WTC11 (cell line): ENCODE data around the gene MPC1. TPM values are rescaled to one million over a fixed set of nuclear protein-coding genes. Genes with fewer than 3 reads are reported as not detected.

Source experiments
- ATAC-seq: fragments of 200-7000 bp; cut with Tn5 transposase; 2 replicates; pipeline ENCODE4 v1.10.0; 2021; ENCODE audit warnings: mild to moderate bottlenecking, moderate library complexity
- CTCF ChIA-PET: fragments of 300-600 bp; sonication (Branson Sonifier 250); formaldehyde crosslinking; loops from one replicate; lab custom pipeline; 2021; ENCODE audit warnings: antibody characterized with exemption; lab: Charles Lee
- POLR2A ChIA-PET: fragments of 350-600 bp; sonication (Branson Sonifier 250); formaldehyde crosslinking; loops from one replicate; lab custom pipeline; 2021; ENCODE audit warnings: antibody characterized with exemption; lab: Charles Lee
- DNase-seq: peaks from one replicate; pipeline ENCODE4 v3.0.0; 2021; ENCODE audit warnings: low spot score
- H3K27ac Mint-ChIP-seq: 2 replicates; pipeline ENCODE4 v1.8.0; 2021; ENCODE audit warnings: mixed read lengths
- H3K27me3 Mint-ChIP-seq: 2 replicates; pipeline ENCODE4 v1.8.0; 2021; ENCODE audit warnings: low read depth, mild to moderate bottlenecking, moderate library complexity, mixed read lengths
- H3K36me3 Mint-ChIP-seq: 2 replicates; pipeline ENCODE4 v1.8.0; 2021; ENCODE audit warnings: mixed read lengths
- H3K4me1 Mint-ChIP-seq: 2 replicates; pipeline ENCODE4 v1.8.0; 2022; ENCODE audit warnings: mixed read lengths
- H3K4me3 Mint-ChIP-seq: 2 replicates; pipeline ENCODE4 v1.8.0; 2021; ENCODE audit warnings: mild to moderate bottlenecking, moderate library complexity, mixed read lengths
- H3K9me3 Mint-ChIP-seq: 2 replicates; pipeline ENCODE4 v1.8.0; 2021; ENCODE audit warnings: mixed read lengths
- CBFB ChIP-seq: sonication (generic); formaldehyde crosslinking; IDR thresholded peaks from 2 replicates; pipeline ENCODE4 v1.8.1; 2022; ENCODE audit warnings: mild to moderate bottlenecking, low read depth, missing genetic modification reagents
- CDX4 ChIP-seq: fragments of 250-450 bp; sonication (Bioruptor Pico); IDR thresholded peaks from 2 replicates; pipeline ENCODE4 v1.9.0; 2021; ENCODE audit warnings: moderate library complexity, mild to moderate bottlenecking, inconsistent platforms, borderline replicate concordance
- CREB1 ChIP-seq: sonication (generic); formaldehyde crosslinking; IDR thresholded peaks from 2 replicates; pipeline ENCODE4 v1.8.0; 2023; ENCODE audit warnings: mild to moderate bottlenecking, missing genetic modification reagents
- CTCF ChIP-seq: fragments of 200-600 bp; IDR thresholded peaks from 2 replicates; pipeline ENCODE4 v1.8.0; 2022; ENCODE audit warnings: antibody characterized with exemption
- ERG ChIP-seq: fragments of 250-450 bp; sonication (Bioruptor Pico); IDR thresholded peaks from 2 replicates; pipeline ENCODE4 v1.8.0; 2021; ENCODE audit warnings: mild to moderate bottlenecking
- ESRRA ChIP-seq: sonication (generic); formaldehyde crosslinking; IDR thresholded peaks from 2 replicates; pipeline ENCODE4 v1.8.1; 2022; ENCODE audit warnings: mild to moderate bottlenecking, missing genetic modification reagents, borderline replicate concordance
- FOXK1 ChIP-seq: sonication (generic); formaldehyde crosslinking; IDR thresholded peaks from 2 replicates; pipeline ENCODE4 v1.8.0; 2022; ENCODE audit warnings: mild to moderate bottlenecking, moderate library complexity, missing genetic modification reagents
- HMGA2 ChIP-seq: fragments of 250-450 bp; sonication (Bioruptor Pico); IDR thresholded peaks from 2 replicates; pipeline ENCODE4 v1.4.0; 2021; ENCODE audit warnings: mild to moderate bottlenecking, moderate library complexity
- IRF2 ChIP-seq: sonication (generic); formaldehyde crosslinking; IDR thresholded peaks from 2 replicates; pipeline ENCODE4 v1.8.0; 2022; ENCODE audit warnings: low read depth, missing genetic modification reagents, borderline replicate concordance
- JAZF1 ChIP-seq: fragments of 250-450 bp; sonication (Bioruptor Pico); IDR thresholded peaks from 2 replicates; pipeline ENCODE4 v1.9.0; 2021; ENCODE audit warnings: moderate library complexity, mild to moderate bottlenecking, inconsistent platforms
- MXD4 ChIP-seq: fragments of 250-450 bp; sonication (Bioruptor Pico); IDR thresholded peaks from 2 replicates; pipeline ENCODE4 v1.8.0; 2021; ENCODE audit warnings: mild to moderate bottlenecking, moderate library complexity, borderline replicate concordance
- RELA ChIP-seq: sonication (generic); formaldehyde crosslinking; IDR thresholded peaks from 2 replicates; pipeline ENCODE4 v1.8.1; 2022; ENCODE audit warnings: missing genetic modification reagents, mild to moderate bottlenecking, borderline replicate concordance
- SP1 ChIP-seq: sonication (generic); formaldehyde crosslinking; conservative IDR thresholded peaks from 2 replicates; pipeline ENCODE4 v1.8.1; 2022; ENCODE audit warnings: missing genetic modification reagents
- ZBTB21 ChIP-seq: sonication (generic); formaldehyde crosslinking; IDR thresholded peaks from 2 replicates; pipeline ENCODE4 v1.8.1; 2023; ENCODE audit warnings: mild to moderate bottlenecking, missing genetic modification reagents, borderline replicate concordance
- ZNF138 ChIP-seq: sonication (generic); formaldehyde crosslinking; conservative IDR thresholded peaks from 2 replicates; pipeline ENCODE4 v1.8.1; 2022; ENCODE audit warnings: mild to moderate bottlenecking, moderate library complexity, missing genetic modification reagents
- ZNF219 ChIP-seq: sonication (generic); formaldehyde crosslinking; IDR thresholded peaks from 2 replicates; pipeline ENCODE4 v1.8.0; 2023; ENCODE audit warnings: missing genetic modification reagents, mild to moderate bottlenecking, borderline replicate concordance
- ZNF263 ChIP-seq: sonication (generic); formaldehyde crosslinking; IDR thresholded peaks from 2 replicates; pipeline ENCODE4 v1.8.1; 2022; ENCODE audit warnings: low read depth, mild to moderate bottlenecking, moderate library complexity, missing genetic modification reagents
- ZNF317 ChIP-seq: sonication (generic); formaldehyde crosslinking; IDR thresholded peaks from 2 replicates; pipeline ENCODE4 v1.8.1; 2023; ENCODE audit warnings: low read depth, mild to moderate bottlenecking, moderate library complexity, missing genetic modification reagents, borderline replicate concordance
- total RNA-seq: library from RNA; stranded (reverse); gene quantifications from 3 replicates; pipeline ENCODE4 v1.2.3, GENCODE V29; 2021
- TF ChIP-seq, protein P1 (sequence below): sonication (generic); formaldehyde crosslinking; IDR thresholded peaks from 2 replicates; pipeline ENCODE4 v1.8.1; 2023; ENCODE audit warnings: mild to moderate bottlenecking, missing genetic modification reagents
- TF ChIP-seq, protein P2 (sequence below): fragments of 250-450 bp; sonication (Bioruptor Pico); IDR thresholded peaks from 2 replicates; pipeline ENCODE4 v2.1.2; 2022; ENCODE audit warnings: mild to moderate bottlenecking, moderate library complexity

The MPC1 gene
- total RNA-seq, 1 experiment from 2014 or later = 10.7 TPM

- CTCF ChIA-PET = interaction anchor here (1.2 kb wide), 1 partner anchor 33 kb away, joined by 3 read pairs; no protein-coding TSS in a partner anchor
- no peak overlapping the region for H3K4me3 Mint-ChIP-seq
- POLR2A ChIA-PET = no interaction called here
Observed at GRCh38 chr6:166423051-166423745, 40.5 kb upstream of the MPC1 start.

More at GRCh38 chr6:166423051-166423745, 40.5 kb upstream of the MPC1 start:
- TF ChIP-seq ESRRA (CRISPR knock-in tag) = no peak
- no peak for TF ChIP-seq ZNF263 (CRISPR knock-in tag)
- TF ChIP-seq CTCF = no peak
- TF ChIP-seq JAZF1 (CRISPR knock-in tag) = no peak
- TF ChIP-seq HMGA2 (CRISPR knock-in tag) = no peak
- no peak for TF ChIP-seq CBFB (CRISPR knock-in tag)
- TF ChIP-seq MXD4 = no peak
- TF ChIP-seq, protein P1, sequence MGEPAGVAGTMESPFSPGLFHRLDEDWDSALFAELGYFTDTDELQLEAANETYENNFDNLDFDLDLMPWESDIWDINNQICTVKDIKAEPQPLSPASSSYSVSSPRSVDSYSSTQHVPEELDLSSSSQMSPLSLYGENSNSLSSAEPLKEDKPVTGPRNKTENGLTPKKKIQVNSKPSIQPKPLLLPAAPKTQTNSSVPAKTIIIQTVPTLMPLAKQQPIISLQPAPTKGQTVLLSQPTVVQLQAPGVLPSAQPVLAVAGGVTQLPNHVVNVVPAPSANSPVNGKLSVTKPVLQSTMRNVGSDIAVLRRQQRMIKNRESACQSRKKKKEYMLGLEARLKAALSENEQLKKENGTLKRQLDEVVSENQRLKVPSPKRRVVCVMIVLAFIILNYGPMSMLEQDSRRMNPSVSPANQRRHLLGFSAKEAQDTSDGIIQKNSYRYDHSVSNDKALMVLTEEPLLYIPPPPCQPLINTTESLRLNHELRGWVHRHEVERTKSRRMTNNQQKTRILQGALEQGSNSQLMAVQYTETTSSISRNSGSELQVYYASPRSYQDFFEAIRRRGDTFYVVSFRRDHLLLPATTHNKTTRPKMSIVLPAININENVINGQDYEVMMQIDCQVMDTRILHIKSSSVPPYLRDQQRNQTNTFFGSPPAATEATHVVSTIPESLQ (CRISPR knock-in tag) = no peak
- no peak for TF ChIP-seq ZNF138 (CRISPR knock-in tag)
- no peak for TF ChIP-seq SP1 (CRISPR knock-in tag)
- no peak for TF ChIP-seq CDX4 (CRISPR knock-in tag)
- no peak for TF ChIP-seq ZNF317 (CRISPR knock-in tag)
- no peak for TF ChIP-seq RELA (CRISPR knock-in tag)
- TF ChIP-seq IRF2 (CRISPR knock-in tag) = no peak
- TF ChIP-seq ZNF219 (CRISPR knock-in tag) = no peak
- TF ChIP-seq, protein P2, sequence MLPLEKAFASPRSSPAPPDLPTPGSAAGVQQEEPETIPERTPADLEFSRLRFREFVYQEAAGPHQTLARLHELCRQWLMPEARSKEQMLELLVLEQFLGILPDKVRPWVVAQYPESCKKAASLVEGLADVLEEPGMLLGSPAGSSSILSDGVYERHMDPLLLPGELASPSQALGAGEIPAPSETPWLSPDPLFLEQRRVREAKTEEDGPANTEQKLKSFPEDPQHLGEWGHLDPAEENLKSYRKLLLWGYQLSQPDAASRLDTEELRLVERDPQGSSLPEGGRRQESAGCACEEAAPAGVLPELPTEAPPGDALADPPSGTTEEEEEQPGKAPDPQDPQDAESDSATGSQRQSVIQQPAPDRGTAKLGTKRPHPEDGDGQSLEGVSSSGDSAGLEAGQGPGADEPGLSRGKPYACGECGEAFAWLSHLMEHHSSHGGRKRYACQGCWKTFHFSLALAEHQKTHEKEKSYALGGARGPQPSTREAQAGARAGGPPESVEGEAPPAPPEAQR (CRISPR knock-in tag) = no peak
- TF ChIP-seq FOXK1 (CRISPR knock-in tag) = no peak
- TF ChIP-seq ERG (CRISPR knock-in tag) = no peak
- no peak for TF ChIP-seq CREB1
- no peak for TF ChIP-seq ZBTB21 (CRISPR knock-in tag)
- Mint-ChIP-seq H3K9me3 (no peaks in the 10 kb centered on the region), H3K27ac (no peak overlapping the region), H3K4me1 (peaks cover 6% of the 10 kb centered on the region; the same call in 1 of the 2 replicates), H3K27me3 (no peaks in the 10 kb centered on the region), H3K36me3 (peaks cover 20% of the 10 kb centered on the region)
- ATAC-seq (no peak), DNase-seq (no peak)
